ENCODE measurements around the gene CDC20. TPM values are rescaled to one million over a fixed set of nuclear protein-coding genes. Genes with fewer than 3 reads are reported as not detected.

The CDC20 gene
- total and polyA plus RNA-seq, 2 of the 8 experiments (the other 6 are each of a cell fraction or from before 2014, with no cell fraction given) = 214 to 221 TPM

DNA sequence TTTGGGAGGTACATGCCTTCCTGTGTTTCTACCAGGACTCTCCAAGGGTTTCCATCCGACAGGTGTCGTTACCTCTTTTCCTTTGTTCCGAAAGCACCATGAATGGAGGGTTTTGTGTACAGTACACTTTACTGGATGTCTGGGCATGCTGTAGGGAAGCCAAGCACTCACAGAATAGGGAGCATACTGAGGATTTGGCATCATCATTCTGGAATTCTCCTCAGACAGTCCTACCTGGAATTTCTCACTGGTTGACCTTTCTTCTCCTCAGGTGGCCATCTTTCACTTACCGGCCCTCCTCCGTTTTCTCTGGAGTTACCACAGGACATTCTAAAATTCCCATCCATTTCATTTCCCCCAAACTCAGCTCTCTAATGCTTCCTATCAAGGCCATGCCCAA is 27.1 kb upstream of the CDC20 start:
- no peak for FAIRE-seq
- no peak overlapping the region for H2AFZ ChIP-seq (ENCODE audit: low read length)
- WGBS, 2 experiments (ENCODE audit: extremely low coverage in 1 of 2, insufficient coverage in 1 of 2, insufficient read length in 1 of 2, insufficient replicate concordance in 2 of 2, low coverage in 1 of 2, low lambda C conversion rate in 2 of 2, missing lambda C conversion rate in 1 of 2) = 93% methylated on average over 5 of the region's 5 CpGs; no CpG with 5 or more reads in 1 of the 2 experiments

More for the DNA sequence above, 27.1 kb upstream of the CDC20 start:
- no peaks in the 10 kb centered on the region for H3K79me2 ChIP-seq (ENCODE audit: control insufficient read depth in 1 of 2, insufficient read depth in 2 of 2, low read length in 2 of 2)
- H3K79me1 ChIP-seq (ENCODE audit: low read depth, low read length) = no peaks in the 10 kb centered on the region
- H3K27me3 ChIP-seq (replicated peaks in 1 of 4; ENCODE audit: control insufficient read depth in 3 of 4, extremely low read depth in 1 of 4, insufficient read depth in 3 of 4, low read length in 3 of 4) = no peaks in the 10 kb centered on the region
- no peak overlapping the region for H2BK12ac ChIP-seq (ENCODE audit: low read depth, low read length)
- H3K4me2 ChIP-seq (ENCODE audit: insufficient read depth in 1 of 2, low read depth in 2 of 2, low read length in 2 of 2) = no peak overlapping the region
- peaks cover 0 to 8% (median 3%) of the 10 kb centered on the region in 4 experiments; a peak in 3 of 7 replicates for H3K4me1 ChIP-seq (replicated peaks in 1 of 4; ENCODE audit: control insufficient read depth in 3 of 4, insufficient read depth in 4 of 4, low read length in 3 of 4)
- no peak overlapping the region for H2BK20ac ChIP-seq (ENCODE audit: low read length)
- no peak overlapping the region for H2BK15ac ChIP-seq (ENCODE audit: low read length)
- ChIA-PET POLR2A (ENCODE audit: partially characterized antibody) (interaction anchor here (1.3 to 2.8 kb wide), 2 partner anchors 27 to 36 kb away, joined by 4 to 12 read pairs; partner anchors contain the start of genes CDC20 and ELOVL1), CTCF (ENCODE audit: partially characterized antibody) (interaction anchor here (1.1 to 1.2 kb wide), 2 partner anchors 54 to 105 kb away, joined by 3 read pairs; no protein-coding TSS in a partner anchor)
- no peak overlapping the region for H3K9ac ChIP-seq (replicated peaks in 1 of 4; ENCODE audit: extremely low read depth in 1 of 4, low read depth in 3 of 4, low read length in 3 of 4)
- no peak for DNase-seq (ENCODE audit: low read depth in 1 of 2, low spot score in 2 of 2)
- H4K91ac ChIP-seq (replicated peaks; ENCODE audit: insufficient read length, low read length) = no peak overlapping the region
- H3K36me3 ChIP-seq (ENCODE audit: control insufficient read depth in 2 of 4, insufficient read depth in 4 of 4, low read length in 3 of 4) = no peaks in the 10 kb centered on the region
- no peak overlapping the region for H3K56ac ChIP-seq (replicated peaks; ENCODE audit: insufficient read length, low read depth, low read length)
- no peak overlapping the region for H4K5ac ChIP-seq (ENCODE audit: insufficient read length, low read depth, low read length)
- no peak overlapping the region for H3K4ac ChIP-seq (replicated peaks; ENCODE audit: insufficient read length, low read depth, low read length)
- H4K20me1 ChIP-seq (replicated peaks in 1 of 2; ENCODE audit: control insufficient read depth in 1 of 2, insufficient read depth in 2 of 2, low read length in 2 of 2) = no peaks in the 10 kb centered on the region
- H2BK5ac ChIP-seq (ENCODE audit: low read depth, low read length) = no peak overlapping the region
- H4K8ac ChIP-seq (ENCODE audit: extremely low read depth, insufficient read depth, low read length) = no peak overlapping the region
- no peaks in the 10 kb centered on the region for H3K23me2 ChIP-seq (ENCODE audit: low read depth, low read length)
- no peak overlapping the region for H2BK120ac ChIP-seq (replicated peaks; ENCODE audit: low read depth, low read length)
- H3K14ac ChIP-seq (ENCODE audit: insufficient read length) = no peak overlapping the region
- no peak overlapping the region for H2AK5ac ChIP-seq (ENCODE audit: low read depth, low read length)
- peaks cover 0 to 9% of the 10 kb centered on the region in 2 experiments; a peak in 2 of 4 replicates for H3K9me3 ChIP-seq (ENCODE audit: insufficient read depth in 2 of 2, low read depth in 1 of 2, low read length in 1 of 2)
- H3K18ac ChIP-seq (ENCODE audit: extremely low read depth, low read length) = no peak overlapping the region
- no peak overlapping the region for H3K4me3 ChIP-seq (ENCODE audit: extremely low read depth in 1 of 4, insufficient read depth in 2 of 4, low read depth in 3 of 4, low read length in 4 of 4)
- H3K23ac ChIP-seq (ENCODE audit: insufficient read length) = no peak overlapping the region
- TF ChIP-seq KDM5A (IDR thresholded peaks at IDR 0.05; ENCODE audit: low read length) = no peak
- no peak for TF ChIP-seq GABPA (IDR thresholded peaks at IDR 0.05; ENCODE audit: borderline replicate concordance, insufficient read depth, low read length)
- no peak for TF ChIP-seq CHD2 (IDR thresholded peaks at IDR 0.05; ENCODE audit: low read length)
- TF ChIP-seq SP2 (IDR thresholded peaks at IDR 0.05; ENCODE audit: low read length) = no peak
- TF ChIP-seq RFX5 (IDR thresholded peaks at IDR 0.05; ENCODE audit: borderline replicate concordance, low read depth, low read length) = no peak
- TF ChIP-seq CEBPB (IDR thresholded peaks at IDR 0.05; ENCODE audit: low read depth, low read length) = no peak
- TF ChIP-seq KDM4A (IDR thresholded peaks at IDR 0.05; ENCODE audit: low read depth, low read length, severe bottlenecking) = no peak
- TF ChIP-seq SP4 (IDR thresholded peaks at IDR 0.05; ENCODE audit: low read length) = no peak
- TF ChIP-seq POLR2AphosphoS5 (IDR thresholded peaks at IDR 0.05; ENCODE audit: low read depth, low read length) = no peak
- H3K27ac ChIP-seq (ENCODE audit: low read depth, low read length) = no peak overlapping the region

Measured in H1 (cell line).